ENCODE measurements around the gene ATP2C2.

Gene ATP2C2

GRCh38 chr16:84501077-84501735 is 132.9 kb downstream of the ATP2C2 start:
- no peak for DNase-seq

GRCh38 chr16:84502075-84502474 is 133.7 kb downstream of the ATP2C2 start:
- no peak for DNase-seq

GRCh38 chr16:84502581-84502980 is 134.2 kb downstream of the ATP2C2 start:
- DNase-seq: no peak

- no peak for DNase-seq
Observed at GRCh38 chr16:84503751-84504395, 135.5 kb downstream of the ATP2C2 start.

- peak; percentile 99 for DNase-seq
Observed at GRCh38 chr16:84504420-84505248, 136.3 kb downstream of the ATP2C2 start, which contains the start of gene MEAK7. MEAK7 (minus strand) TSS chr16:84504659; CDS start chr16:84498086, 6,573 bp downstream.

- peak; percentile 15 for DNase-seq
Observed at GRCh38 chr16:84505249-84506187, 137.2 kb downstream of the ATP2C2 start.

- DNase-seq: peak; percentile 34
Observed at GRCh38 chr16:84507011-84507982, 139.0 kb downstream of the ATP2C2 start.

GRCh38 chr16:84508502-84508901 is 140.2 kb downstream of the ATP2C2 start:
- peak; percentile 52 for DNase-seq

GRCh38 chr16:84509032-84509950 is 141.0 kb downstream of the ATP2C2 start:
- DNase-seq: no peak

- DNase-seq: peak; percentile 95
Observed at GRCh38 chr16:84511180-84511800, 143.0 kb downstream of the ATP2C2 start.

- no peak for DNase-seq
Observed at GRCh38 chr16:84511831-84512230, 143.5 kb downstream of the ATP2C2 start.

GRCh38 chr16:84513123-84513522 is 144.8 kb downstream of the ATP2C2 start:
- DNase-seq: peak; percentile 19

GRCh38 chr16:84513666-84514065 is 145.3 kb downstream of the ATP2C2 start:
- no peak for DNase-seq

Data from CD4-positive, alpha-beta T cell treated with Interleukin-17A for 4 hours (primary cell).